Right atrium auricular region (tissue), 2 donors: Measurements from ENCODE around the gene PHF19. TPM values are rescaled to one million over a fixed set of nuclear protein-coding genes. Genes with fewer than 3 reads are reported as not detected.

Source experiments
- DNase-seq: peaks from one replicate; pipeline ENCODE4 v3.0.0-alpha.2; 2019; ENCODE audit warnings: low spot score
- H3K27ac ChIP-seq, 2 donors: fragments of 200-600 bp; sonication (generic); 1 replicate in 1 of 2; 2 replicates in 1 of 2; pipeline ENCODE4 v1.5.1; 2016 to 2019
- H3K27me3 ChIP-seq, 2 donors: fragments of 200-600 bp; sonication (generic); one replicate each; pipeline versions ENCODE4 v1.5.1 to v1.6.0; 2017 to 2019
- H3K36me3 ChIP-seq: fragments of 200-600 bp; sonication (generic); one replicate; pipeline ENCODE4 v1.5.1; 2016
- H3K4me1 ChIP-seq, 2 donors: fragments of 200-600 bp; sonication (generic); one replicate each; pipeline versions ENCODE4 v1.5.1 to v1.6.0; 2017 to 2019
- H3K4me3 ChIP-seq, 2 donors: fragments of 200-600 bp; sonication (generic); 1 replicate in 1 of 2; 2 replicates in 1 of 2; pipeline ENCODE4 v1.5.1; 2017 to 2019; ENCODE audit warnings: mild to moderate bottlenecking in 1 of 2, moderate library complexity in 1 of 2
- H3K9me3 ChIP-seq, 2 donors: fragments of 200-600 bp; sonication (generic); one replicate each; pipeline ENCODE4 v1.5.1; 2019
- total RNA-seq, 2 donors: library from RNA; depleted of rRNA; stranded (reverse); fragments of >200 nt; gene quantifications; one replicate each; pipeline ENCODE4 v1.1.0, GENCODE V29; 2016
- TF ChIP-seq, protein P1 (sequence below), 2 donors: fragments of 200-600 bp; sonication (generic); IDR thresholded peaks; one replicate each; pipeline ENCODE4 v1.5.1; 2019; ENCODE audit warnings: antibody characterized with exemption in 2 of 2

Gene PHF19
- total RNA-seq, 2 donors from 2014 or later = 11.9 to 13.9 TPM

DNA sequence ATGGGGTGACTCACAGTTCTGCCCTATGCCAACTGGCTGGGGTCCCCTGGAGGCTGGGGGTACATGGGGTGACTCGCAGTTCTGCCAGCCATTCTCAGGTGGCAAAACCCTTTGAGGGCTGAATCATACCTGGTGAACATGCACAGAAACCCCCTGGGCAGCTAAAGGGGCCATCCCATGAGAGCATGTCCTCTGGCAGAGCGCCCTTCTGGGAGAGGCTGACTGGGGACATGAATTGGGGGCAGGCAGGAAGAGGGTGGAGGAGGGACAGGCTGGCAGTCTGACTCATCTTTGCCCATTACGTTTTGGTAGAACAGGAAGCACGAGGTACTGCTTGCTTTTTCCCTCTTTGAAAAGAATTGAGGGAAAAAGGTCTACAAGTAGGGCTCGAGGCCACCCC, 32.9 kb upstream of the PHF19 start:
- TF ChIP-seq, protein P1, sequence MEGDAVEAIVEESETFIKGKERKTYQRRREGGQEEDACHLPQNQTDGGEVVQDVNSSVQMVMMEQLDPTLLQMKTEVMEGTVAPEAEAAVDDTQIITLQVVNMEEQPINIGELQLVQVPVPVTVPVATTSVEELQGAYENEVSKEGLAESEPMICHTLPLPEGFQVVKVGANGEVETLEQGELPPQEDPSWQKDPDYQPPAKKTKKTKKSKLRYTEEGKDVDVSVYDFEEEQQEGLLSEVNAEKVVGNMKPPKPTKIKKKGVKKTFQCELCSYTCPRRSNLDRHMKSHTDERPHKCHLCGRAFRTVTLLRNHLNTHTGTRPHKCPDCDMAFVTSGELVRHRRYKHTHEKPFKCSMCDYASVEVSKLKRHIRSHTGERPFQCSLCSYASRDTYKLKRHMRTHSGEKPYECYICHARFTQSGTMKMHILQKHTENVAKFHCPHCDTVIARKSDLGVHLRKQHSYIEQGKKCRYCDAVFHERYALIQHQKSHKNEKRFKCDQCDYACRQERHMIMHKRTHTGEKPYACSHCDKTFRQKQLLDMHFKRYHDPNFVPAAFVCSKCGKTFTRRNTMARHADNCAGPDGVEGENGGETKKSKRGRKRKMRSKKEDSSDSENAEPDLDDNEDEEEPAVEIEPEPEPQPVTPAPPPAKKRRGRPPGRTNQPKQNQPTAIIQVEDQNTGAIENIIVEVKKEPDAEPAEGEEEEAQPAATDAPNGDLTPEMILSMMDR (IDR thresholded peaks at IDR 0.05) = no peak
- H3K27ac ChIP-seq = no peak overlapping the region
- H3K4me1 ChIP-seq = no peaks in the 10 kb centered on the region
- no peak overlapping the region for H3K4me3 ChIP-seq
- DNase-seq = no peak
- H3K9me3 ChIP-seq = no peaks in the 10 kb centered on the region
- H3K36me3 ChIP-seq = peaks cover 10% of the 10 kb centered on the region
- H3K27me3 ChIP-seq = no peaks in the 10 kb centered on the region

DNA sequence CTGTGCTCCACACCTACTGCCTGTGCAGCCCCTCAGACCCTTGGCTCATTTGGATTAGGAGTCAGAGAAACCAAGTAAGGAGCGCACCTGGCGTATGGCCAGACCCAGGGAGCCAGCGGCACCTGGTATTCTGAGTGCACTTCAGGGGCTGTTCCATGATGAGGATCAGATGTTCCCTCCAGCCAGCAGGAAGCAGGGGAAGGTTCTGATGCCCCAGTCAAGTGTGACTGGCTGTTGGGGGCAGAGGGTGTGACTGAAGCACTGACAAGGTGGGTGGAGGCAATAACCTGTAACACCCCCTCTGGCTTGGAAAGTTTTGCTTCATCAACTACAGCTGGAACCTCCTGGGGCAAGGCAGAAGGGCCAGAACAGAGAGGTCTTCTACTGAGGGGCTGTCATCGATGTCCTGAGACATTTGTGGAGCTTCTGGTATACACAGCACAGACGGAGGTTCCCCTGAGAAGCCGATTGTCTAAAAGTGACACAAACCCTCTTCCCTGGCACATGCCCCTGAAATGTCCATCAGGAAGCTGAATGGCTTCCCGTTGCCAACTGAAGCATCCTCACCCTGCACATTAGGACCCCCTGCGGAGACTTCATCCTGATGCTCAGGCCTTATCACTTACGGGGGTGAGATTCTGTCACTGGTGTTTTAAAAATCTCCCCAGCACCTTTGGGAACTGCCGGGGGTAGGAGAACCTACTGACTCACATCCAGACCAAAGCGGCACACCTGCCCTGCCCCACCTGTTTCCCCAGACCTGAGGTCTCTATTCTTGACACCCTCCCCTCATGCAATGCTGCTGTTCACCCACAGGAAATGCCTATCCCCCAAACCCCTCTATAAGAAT, 28.6 kb upstream of the PHF19 start:
- Histone ChIP-seq H3K27me3 (no peaks in the 10 kb centered on the region), H3K4me3 (no peak overlapping the region), H3K27ac (no peak overlapping the region), H3K9me3 (no peaks in the 10 kb centered on the region), H3K4me1 (no peaks in the 10 kb centered on the region), H3K36me3 (peaks cover 4% of the 10 kb centered on the region)
- DNase-seq = no peak
- TF ChIP-seq, protein P1 (IDR thresholded peaks at IDR 0.05) = no peak

DNA sequence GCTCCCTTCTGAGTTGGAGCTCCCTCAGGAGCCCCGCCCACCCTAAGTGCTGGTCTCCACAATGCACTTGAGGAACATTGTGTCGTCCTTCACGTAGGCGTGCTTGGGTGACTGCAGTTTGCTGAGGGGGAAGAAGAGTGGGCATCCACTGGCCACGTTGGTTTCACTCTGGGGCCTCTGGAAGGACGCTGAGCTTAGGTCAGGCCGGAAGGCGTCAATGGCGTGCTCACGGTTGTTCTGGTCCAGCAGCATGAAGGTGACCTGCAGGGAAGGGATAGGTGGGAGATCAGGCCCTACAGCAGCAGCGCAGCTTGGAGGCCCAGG, 28.0 kb upstream of the PHF19 start:
- Histone ChIP-seq H3K9me3 (no peaks in the 10 kb centered on the region), H3K36me3 (peaks cover 4% of the 10 kb centered on the region), H3K4me1 (no peaks in the 10 kb centered on the region), H3K27ac (no peak overlapping the region), H3K4me3 (no peak overlapping the region), H3K27me3 (no peaks in the 10 kb centered on the region)
- TF ChIP-seq, protein P1 (IDR thresholded peaks at IDR 0.05) = no peak
- no peak for DNase-seq

DNA sequence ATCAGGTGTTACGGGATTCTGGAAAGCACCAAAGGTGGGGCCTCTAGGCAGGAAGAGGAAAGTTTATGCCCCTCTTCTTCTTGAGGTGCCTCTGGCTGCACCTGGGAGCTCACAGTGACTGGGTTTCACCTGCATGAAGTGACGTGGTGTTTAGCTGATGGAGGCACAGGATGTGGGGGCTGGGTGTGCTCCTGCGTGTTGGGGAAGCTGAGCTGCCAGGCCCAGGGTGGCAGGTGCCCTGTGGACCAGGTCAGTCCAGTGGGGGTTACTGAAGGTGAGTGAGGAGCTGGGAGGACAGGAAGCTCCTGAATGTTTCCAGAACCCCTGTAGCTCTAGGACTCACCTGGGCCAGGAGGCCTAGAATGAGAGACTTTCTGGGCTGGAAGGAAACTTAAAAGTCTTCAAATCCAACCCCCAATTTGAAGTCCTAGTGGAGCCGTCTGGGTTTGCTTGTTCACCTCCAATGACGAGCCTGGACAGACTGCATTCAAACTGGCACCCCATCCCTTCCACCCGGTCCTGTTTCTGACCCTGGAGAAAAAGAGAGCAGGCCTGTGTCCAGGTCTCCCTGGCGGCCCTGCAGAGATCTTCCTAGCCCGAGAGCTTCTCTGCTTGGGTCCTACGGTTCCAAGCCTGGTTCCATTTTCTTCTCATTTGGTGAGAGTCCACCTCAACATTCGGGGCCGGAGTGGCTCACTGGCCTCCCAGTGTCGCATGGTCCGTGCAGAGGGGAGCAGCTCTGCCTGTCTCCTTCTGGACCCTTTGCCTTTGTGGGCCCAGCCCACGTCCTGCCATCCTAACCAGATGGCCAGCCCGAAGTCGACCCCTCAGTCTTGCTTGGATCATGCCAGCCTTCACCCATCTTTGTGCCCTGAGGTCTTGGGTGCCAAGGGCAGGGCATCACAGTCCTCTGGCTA, 27.3 kb upstream of the PHF19 start:
- TF ChIP-seq, protein P1 (IDR thresholded peaks at IDR 0.05) = no peak
- no peak for DNase-seq
- Histone ChIP-seq H3K4me1 (no peaks in the 10 kb centered on the region), H3K36me3 (peaks cover 4% of the 10 kb centered on the region), H3K27ac (no peak overlapping the region), H3K4me3 (no peak overlapping the region), H3K27me3 (no peaks in the 10 kb centered on the region), H3K9me3 (no peaks in the 10 kb centered on the region)

DNA sequence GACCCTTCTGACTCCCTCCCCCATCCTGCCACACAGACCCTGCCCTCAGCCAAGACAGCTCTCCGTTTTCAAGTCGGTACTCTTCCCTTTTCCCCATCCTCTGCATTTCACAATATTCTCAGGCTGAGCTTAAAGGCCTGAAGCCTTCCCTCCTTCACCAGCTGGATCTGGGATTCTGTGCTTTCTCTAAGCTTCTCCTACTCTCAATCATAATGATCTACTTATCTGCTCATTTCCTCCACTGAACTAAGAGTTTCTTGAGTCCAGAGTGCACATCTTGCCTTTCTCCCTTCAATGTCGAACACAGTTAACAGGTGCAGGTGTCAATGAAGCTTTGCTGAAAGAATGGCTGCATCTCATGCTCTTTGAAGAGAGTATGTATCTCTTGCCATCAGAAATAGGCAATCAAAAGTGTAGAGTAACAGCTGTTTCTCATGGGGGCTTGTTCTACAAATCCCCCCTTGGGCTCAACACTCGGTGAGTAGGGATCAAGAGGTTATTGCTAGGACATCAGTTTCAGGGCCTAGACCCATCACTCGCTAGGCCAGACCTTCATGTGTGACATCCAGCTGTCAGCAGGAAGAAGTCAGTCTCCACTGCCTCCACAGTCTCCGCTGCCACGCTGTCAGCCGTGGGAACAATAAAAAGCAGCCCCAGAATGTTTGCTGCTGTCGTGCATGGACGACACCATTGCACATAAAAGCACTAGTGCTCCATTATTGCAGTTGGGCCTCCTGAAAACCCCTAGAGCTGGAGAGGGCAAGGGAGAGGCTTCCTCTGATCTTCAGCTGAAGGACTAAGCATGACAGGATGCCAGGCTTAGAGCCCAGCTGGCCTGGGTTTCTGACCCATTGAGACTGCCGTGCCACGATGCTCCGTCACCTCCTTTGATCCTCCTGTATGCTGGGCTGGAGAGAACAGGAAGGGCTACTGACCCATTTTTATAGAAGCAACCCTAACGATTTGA, 25.9 kb upstream of the PHF19 start:
- Histone ChIP-seq H3K27me3 (no peaks in the 10 kb centered on the region), H3K36me3 (no peaks in the 10 kb centered on the region), H3K9me3 (no peaks in the 10 kb centered on the region), H3K4me3 (no peak overlapping the region), H3K4me1 (no peaks in the 10 kb centered on the region), H3K27ac (no peak overlapping the region)
- TF ChIP-seq, protein P1 (IDR thresholded peaks at IDR 0.05) = no peak
- no peak for DNase-seq
